PFSK-1 (cell line): ENCODE data around the gene PKP1.

ENCODE experiments used
- REST ChIP-seq, 2 experiments: IDR thresholded peaks; 2 replicates each; pipeline versions ENCODE4 v1.6.1 to v1.8.0; 2011 to 2012; ENCODE audit warnings: low read depth in 2 of 2, low read length in 2 of 2, control low read depth in 1 of 2, inconsistent platforms in 1 of 2, mild to moderate bottlenecking in 1 of 2, moderate library complexity in 1 of 2; ENCODE audit not compliant: insufficient read depth in 1 of 2
- SIN3A ChIP-seq: IDR thresholded peaks from 2 replicates; pipeline ENCODE4 v1.6.1; 2012; ENCODE audit warnings: mild to moderate bottlenecking, low read length, moderate library complexity, borderline replicate concordance; ENCODE audit not compliant: insufficient read depth

GRCh38 chr1:201356236-201356635, 72.9 kb downstream of the PKP1 start:
- TF ChIP-seq SIN3A = no peak
- TF ChIP-seq REST (IDR thresholded peaks at IDR 0.05; ENCODE audit: insufficient read depth in 1 of 2, low read depth in 2 of 2, low read length in 2 of 2) = no peak
